Measurements from ENCODE around the gene SDK2.

DNA sequence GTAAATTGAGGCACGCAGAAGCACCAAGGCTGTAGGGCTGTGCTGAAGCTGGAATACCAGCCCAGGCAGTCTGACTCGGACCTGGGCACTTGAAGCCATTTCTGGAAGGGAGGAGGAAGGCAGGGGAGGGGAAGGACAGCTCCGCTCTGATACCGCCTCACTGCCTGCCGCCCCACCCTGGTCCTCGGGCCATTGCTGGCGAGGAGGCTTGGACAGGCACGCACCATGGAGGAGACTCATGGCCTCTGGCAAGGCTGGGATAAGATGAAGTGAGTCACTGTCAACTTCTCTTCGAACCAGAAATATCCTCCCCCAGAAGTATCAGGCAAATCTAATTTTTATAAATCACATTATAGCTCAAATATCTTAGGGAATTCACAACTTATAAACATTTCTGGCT, 81.3 kb downstream of the SDK2 start:
- no peak for TF ChIP-seq CTCF (IDR thresholded peaks at IDR 0.05)
- TF ChIP-seq POLR2A (IDR thresholded peaks at IDR 0.05), result no peak
